Breast epithelium (tissue), 4 donors: Measurements from ENCODE around the gene KRTAP24-1. TPM values are rescaled to one million over a fixed set of nuclear protein-coding genes. Genes with fewer than 3 reads are reported as not detected.

Experiments used
- DNase-seq, 2 donors: peaks; one replicate each; pipeline ENCODE4 v3.0.0-alpha.2; 2019; ENCODE audit warnings: low spot score in 2 of 2
- H3K27ac ChIP-seq, 2 donors: fragments of 200-600 bp; sonication (generic) in 1 of 2; one replicate each; pipeline ENCODE4 v1.5.1; 2016 to 2019; ENCODE audit warnings: mild to moderate bottlenecking in 1 of 2
- H3K27me3 ChIP-seq, 2 donors: fragments of 200-600 bp; sonication (generic) in 1 of 2; one replicate each; pipeline versions ENCODE4 v1.5.1 to v1.6.0; 2017 to 2019; ENCODE audit warnings: control low read depth in 1 of 2, mild to moderate bottlenecking in 1 of 2
- H3K36me3 ChIP-seq: fragments of 200-600 bp; one replicate; pipeline ENCODE4 v1.5.1; 2019
- H3K4me1 ChIP-seq, 2 donors: fragments of 200-600 bp; sonication (generic); one replicate each; pipeline ENCODE4 v1.5.1; 2016 to 2019; ENCODE audit warnings: control low read depth in 1 of 2
- H3K4me3 ChIP-seq, 3 donors: fragments of 200-600 bp; sonication (generic); 1 replicate in 2 of 3; 2 replicates in 1 of 3; pipeline ENCODE4 v1.5.1; 2016 to 2019; ENCODE audit warnings: mild to moderate bottlenecking in 3 of 3, moderate library complexity in 2 of 3
- H3K9me3 ChIP-seq, 2 donors: fragments of 200-600 bp; sonication (generic) in 1 of 2; one replicate each; pipeline ENCODE4 v1.5.1; 2016 to 2019; ENCODE audit warnings: control low read depth in 1 of 2
- CTCF ChIP-seq, 3 donors: fragments of 450-650 bp; IDR thresholded peaks; one replicate each; pipeline ENCODE4 v1.5.1; 2016 to 2017; ENCODE audit warnings: antibody characterized with exemption in 3 of 3, mild to moderate bottlenecking in 3 of 3, moderate library complexity in 3 of 3
- POLR2A ChIP-seq: fragments of 450-650 bp; IDR thresholded peaks from one replicate; pipeline ENCODE4 v1.6.1; 2016; ENCODE audit warnings: antibody characterized with exemption, mild to moderate bottlenecking, moderate library complexity
- POLR2AphosphoS5 ChIP-seq, 3 donors: sonication (generic); formaldehyde crosslinking; IDR thresholded peaks; one replicate each; pipeline ENCODE4 v1.6.1; 2017; ENCODE audit warnings: antibody characterized with exemption in 3 of 3
- intact Hi-C: fragments of 100-400 bp; cut with DNase I; formaldehyde crosslinking; loops from one replicate; pipeline ENCODE4 v1.15.1; 2023; ENCODE audit warnings: low total_unique reads
- total RNA-seq, 3 donors: library from RNA; depleted of rRNA; stranded (reverse); fragments of >200 nt; gene quantifications; one replicate each; pipeline ENCODE4 v1.1.0, GENCODE V29; 2016

The KRTAP24-1 gene
- total RNA-seq, 3 donors from 2014 or later = not detected

- no peaks in the 10 kb centered on the region for H3K9me3 ChIP-seq
Observed at GRCh38 chr21:30232011-30232410, 50.7 kb downstream of the KRTAP24-1 start.

More at GRCh38 chr21:30232011-30232410, 50.7 kb downstream of the KRTAP24-1 start:
- TF ChIP-seq POLR2A = no peak
- TF ChIP-seq POLR2AphosphoS5 (IDR thresholded peaks at IDR 0.05) = no peak
- TF ChIP-seq CTCF (IDR thresholded peaks at IDR 0.05) = no peak
- no peak for DNase-seq
- no peak overlapping the region for H3K4me3 ChIP-seq
- intact Hi-C loops = no loop called here
- H3K4me1 ChIP-seq = peaks cover 11 to 15% of the 10 kb centered on the region in 2 donors
- H3K36me3 ChIP-seq = no peaks in the 10 kb centered on the region
- no peak overlapping the region for H3K27ac ChIP-seq
- H3K27me3 ChIP-seq = no peaks in the 10 kb centered on the region

Other genes starting within 250 kb of the KRTAP24-1 start
- not detected for gene CLDN17, start 116.1 kb downstream of the KRTAP24-1 start, total RNA-seq
- gene CLDN8, start 66.9 kb downstream of the KRTAP24-1 start, total RNA-seq = 100 to 1,000 TPM in 1 of 3 donors, 10 to 100 TPM in 1, under 1 TPM in 1; 0.16 to 213 (median 39.7) TPM
- not detected for gene KRTAP25-1, start 6.6 kb upstream of the KRTAP24-1 start, total RNA-seq
- gene KRTAP26-1, start 37.4 kb upstream of the KRTAP24-1 start, total RNA-seq = not detected
- gene KRTAP27-1, start 54.7 kb upstream of the KRTAP24-1 start, total RNA-seq = not detected
- gene KRTAP23-1, start 65.7 kb upstream of the KRTAP24-1 start, total RNA-seq = not detected
- gene KRTAP13-2, start 89.3 kb upstream of the KRTAP24-1 start, total RNA-seq = not detected
- gene KRTAP13-1, start 113.1 kb upstream of the KRTAP24-1 start, total RNA-seq = not detected
- gene KRTAP13-3, start 143.0 kb upstream of the KRTAP24-1 start, total RNA-seq = not detected
- not detected for gene KRTAP13-4, start 147.3 kb upstream of the KRTAP24-1 start, total RNA-seq
- not detected for gene KRTAP15-1, start 157.3 kb upstream of the KRTAP24-1 start, total RNA-seq
- not detected for gene KRTAP19-1, start 197.4 kb upstream of the KRTAP24-1 start, total RNA-seq
- gene KRTAP19-2, start 204.5 kb upstream of the KRTAP24-1 start, total RNA-seq = not detected
- not detected for gene KRTAP19-3, start 209.1 kb upstream of the KRTAP24-1 start, total RNA-seq
- gene KRTAP19-4, start 214.2 kb upstream of the KRTAP24-1 start, total RNA-seq = not detected
- not detected for gene KRTAP19-5, start 219.2 kb upstream of the KRTAP24-1 start, total RNA-seq